Activated T-cell treated with anti-CD3 and anti-CD28 coated beads for 4 hours (primary cell): ENCODE data around the gene KLK6.

ENCODE experiments used
- DNase-seq: peaks from one replicate; pipeline ENCODE4 v3.0.0-alpha.2; 2020

Gene KLK6

GRCh38 chr19:50969413-50969760 lies at the start of gene KLK6:
KLK6 (minus strand) TSS chr19:50969591; CDS start chr19:50968104, 1,487 bp downstream.
- DNase-seq = no peak

DNA sequence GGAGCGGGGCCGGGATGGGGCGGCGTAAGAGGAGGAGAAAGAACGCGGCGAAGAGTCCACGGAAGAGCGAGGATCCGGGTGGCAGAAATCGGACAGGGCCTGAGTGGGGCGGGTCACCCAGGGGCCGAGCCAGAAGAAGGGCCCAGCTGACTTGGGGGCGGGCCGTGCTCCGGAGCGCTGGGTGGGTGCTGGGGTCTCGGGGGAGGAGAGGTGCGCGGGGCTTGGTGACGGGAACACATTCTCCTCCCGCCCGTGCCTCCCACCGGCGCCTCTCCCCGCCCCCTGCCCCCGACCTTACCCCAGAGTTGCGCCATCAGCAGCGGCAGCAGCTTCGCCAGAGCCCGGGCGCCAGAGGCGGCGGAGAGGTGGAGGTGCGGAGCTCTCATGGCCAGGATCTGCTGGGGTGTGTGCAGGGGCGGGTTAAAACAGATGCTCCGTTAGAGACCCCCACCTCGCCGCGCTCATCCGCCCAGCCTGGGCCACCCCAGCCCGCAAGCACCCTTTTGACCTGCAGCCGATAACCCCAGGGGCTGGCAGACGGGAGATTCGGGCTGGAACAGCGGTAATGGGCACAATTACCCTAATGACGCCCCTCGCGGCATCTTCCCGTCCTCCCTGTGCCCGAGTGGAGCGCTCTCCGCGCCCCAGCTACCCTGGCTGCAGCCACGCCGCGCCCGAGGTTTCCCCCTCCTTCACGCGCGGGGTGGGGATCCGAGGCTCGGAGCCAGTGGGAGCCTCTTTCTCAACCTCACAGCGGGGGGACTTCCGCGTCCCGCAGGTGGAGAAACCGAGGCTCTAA lies 49.6 kb upstream of the KLK6 start:
- DNase-seq = no peak

- DNase-seq = peak; percentile 49
Measured at GRCh38 chr19:51016798-51017683, 47.6 kb upstream of the KLK6 start.

DNA sequence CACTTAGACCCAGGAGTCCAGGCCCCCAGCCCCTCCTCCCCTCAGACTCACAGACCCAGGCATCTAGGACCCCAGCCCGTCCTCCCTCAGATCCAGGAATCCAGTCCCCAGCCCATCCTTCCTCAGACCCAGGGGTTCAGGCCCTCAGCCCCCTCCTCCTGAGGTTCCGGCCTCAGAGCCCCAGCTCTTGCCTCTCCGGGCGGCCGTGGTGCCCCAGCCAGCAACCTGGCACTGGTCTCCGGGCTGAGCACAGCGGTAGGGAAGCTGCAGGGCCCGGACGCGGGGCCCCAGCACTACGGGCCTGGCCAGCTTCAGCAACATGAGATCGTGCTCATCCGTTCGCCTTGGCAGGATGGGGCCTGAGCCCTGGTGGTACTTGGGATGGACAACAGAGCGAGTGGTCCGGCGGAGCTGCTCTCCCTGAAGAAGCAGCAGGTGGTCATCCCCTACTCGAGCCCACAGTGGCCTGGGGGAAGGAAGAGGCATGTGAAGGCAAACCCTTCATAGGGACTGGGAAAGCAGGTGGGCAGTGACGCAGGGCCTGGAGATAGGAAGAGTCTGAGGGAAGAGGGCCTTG lies 46.4 kb upstream of the KLK6 start:
- no peak for DNase-seq

DNA sequence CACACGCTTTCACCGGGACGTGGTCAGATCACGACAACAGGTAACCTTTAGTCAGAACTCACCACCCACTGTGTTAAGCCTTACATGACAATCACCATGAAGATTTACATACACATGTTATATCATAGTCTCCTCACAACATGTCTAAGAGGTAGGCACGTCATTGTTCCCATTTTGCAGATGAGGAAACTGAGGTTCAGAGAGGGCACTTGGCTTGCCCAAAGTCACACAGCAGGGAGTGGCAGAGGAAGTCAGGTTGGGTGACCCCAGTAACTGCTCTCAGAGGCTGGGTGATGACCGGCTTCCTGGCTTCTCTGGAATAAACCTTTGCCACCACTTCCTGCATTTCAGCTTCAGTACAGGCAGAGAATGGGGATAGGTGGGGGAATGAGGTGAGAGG lies 44.9 kb upstream of the KLK6 start:
- DNase-seq = no peak

GRCh38 chr19:51012661-51013190 lies 43.3 kb upstream of the KLK6 start:
- DNase-seq = no peak

- no peak for DNase-seq
Measured at GRCh38 chr19:51010066-51010795, 40.8 kb upstream of the KLK6 start.

GRCh38 chr19:51009061-51009891 lies 39.9 kb upstream of the KLK6 start:
- DNase-seq = no peak

GRCh38 chr19:51007488-51007887 lies 38.1 kb upstream of the KLK6 start:
- no peak for DNase-seq

- no peak for DNase-seq
Measured at GRCh38 chr19:51006406-51006805, 37.0 kb upstream of the KLK6 start.

- DNase-seq = no peak
Measured at GRCh38 chr19:51005248-51005647, 35.9 kb upstream of the KLK6 start.

- no peak for DNase-seq
Measured at GRCh38 chr19:51003316-51003715, 33.9 kb upstream of the KLK6 start.

DNA sequence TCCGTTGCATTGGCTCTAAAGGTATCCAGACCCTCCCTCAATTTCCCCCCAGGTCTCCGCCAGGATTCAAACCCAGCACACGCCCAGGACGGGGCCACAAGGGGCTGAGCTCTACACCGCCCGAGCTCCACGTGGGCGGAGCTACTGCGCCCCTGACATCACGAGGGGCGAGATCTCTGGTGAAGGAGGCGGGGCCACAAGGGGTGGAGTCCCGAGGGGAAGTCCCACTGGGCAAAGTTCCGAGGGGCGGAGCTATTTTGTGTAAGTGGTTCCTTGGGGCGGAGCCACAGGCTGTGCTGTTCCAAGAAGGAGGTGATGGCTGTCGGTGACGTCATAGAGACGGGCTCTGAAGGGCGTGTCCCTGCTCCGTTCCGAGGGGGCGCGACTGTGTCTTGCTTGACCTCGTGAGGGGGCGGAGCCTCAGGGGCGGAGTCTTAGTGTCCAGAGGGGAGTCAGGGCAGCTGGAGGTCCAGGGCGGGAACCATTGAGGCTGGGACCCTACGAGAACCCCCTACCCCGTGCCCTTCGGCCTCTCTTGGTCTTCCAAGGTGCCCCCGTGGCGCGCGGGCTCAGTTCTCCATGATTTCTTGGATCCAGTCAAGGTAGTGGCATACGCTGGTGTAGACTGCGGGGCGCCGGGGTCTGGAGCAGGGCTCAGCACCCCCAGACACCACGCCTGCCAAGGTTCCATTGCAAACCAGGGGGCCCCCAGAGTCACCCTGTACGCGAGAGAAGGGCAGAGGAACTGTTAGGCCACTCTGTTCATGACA lies 33.3 kb upstream of the KLK6 start:
- DNase-seq = no peak

GRCh38 chr19:51002089-51002532 lies 32.7 kb upstream of the KLK6 start:
- DNase-seq = no peak

- DNase-seq = no peak
Measured at GRCh38 chr19:51001515-51001914, 32.1 kb upstream of the KLK6 start, which contains the start of gene KLK8. KLK8 (minus strand) TSS chr19:51001604; CDS start chr19:51001167, 437 bp downstream.

DNA sequence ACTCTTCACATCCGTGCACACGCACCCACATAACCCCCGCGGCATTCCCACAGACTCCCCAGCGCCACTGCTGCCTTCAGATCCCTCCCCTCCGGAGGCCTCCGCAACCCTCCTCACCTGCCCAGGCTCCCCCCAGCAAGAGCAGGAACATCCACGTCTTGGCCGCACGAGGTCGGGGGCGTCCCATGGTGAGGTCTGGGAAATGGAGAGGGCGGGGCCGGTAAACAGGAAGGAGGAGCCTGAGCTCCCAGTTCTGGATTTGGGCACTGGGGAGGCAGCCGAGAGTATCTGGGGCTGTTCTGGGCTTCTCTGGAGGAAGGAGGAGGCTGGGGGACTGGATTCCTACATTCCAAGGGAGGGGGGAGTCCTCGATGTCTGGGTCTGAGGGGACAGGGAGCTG lies 31.6 kb upstream of the KLK6 start:
- no peak for DNase-seq

- DNase-seq = no peak
Measured at GRCh38 chr19:51000426-51000825, 31.0 kb upstream of the KLK6 start.

DNA sequence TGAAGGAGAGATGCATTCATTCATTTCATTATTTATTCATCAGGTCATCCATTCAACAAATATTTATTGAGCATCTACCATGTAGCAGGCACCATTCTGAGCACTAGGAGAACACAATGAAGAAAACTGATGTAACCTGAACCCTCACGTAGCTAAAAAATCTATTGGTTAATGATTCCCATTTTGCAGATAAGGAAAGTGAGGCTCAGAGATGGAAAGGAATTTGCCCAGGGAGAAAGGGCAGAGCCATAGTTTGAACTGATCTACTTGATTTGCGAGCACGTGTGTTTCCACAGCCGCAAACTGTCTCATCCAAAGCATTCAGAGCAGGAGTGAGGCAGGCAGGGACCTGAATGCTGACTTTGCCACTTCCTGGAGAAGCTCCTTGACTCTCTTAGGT lies 29.3 kb upstream of the KLK6 start:
- DNase-seq = no peak

DNA sequence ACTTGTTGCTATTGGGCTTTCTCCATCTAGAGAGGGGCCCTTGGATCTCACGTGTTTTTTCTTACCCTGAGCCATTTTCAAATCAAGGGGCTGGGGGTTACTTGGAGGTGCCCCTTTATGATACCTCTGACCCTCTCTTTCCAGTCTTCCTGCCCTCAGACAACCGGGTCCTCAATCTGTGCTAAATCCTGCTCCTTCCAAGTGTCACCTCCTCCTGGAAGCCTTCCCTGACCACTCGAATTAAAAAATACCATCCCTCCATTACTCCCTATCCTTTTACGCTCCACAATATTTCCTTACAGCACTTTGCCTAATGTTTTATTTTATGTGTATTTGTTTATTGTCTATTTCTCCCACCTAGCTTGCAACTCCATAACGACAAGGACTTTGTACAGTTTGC lies 28.7 kb upstream of the KLK6 start:
- no peak for DNase-seq

DNA sequence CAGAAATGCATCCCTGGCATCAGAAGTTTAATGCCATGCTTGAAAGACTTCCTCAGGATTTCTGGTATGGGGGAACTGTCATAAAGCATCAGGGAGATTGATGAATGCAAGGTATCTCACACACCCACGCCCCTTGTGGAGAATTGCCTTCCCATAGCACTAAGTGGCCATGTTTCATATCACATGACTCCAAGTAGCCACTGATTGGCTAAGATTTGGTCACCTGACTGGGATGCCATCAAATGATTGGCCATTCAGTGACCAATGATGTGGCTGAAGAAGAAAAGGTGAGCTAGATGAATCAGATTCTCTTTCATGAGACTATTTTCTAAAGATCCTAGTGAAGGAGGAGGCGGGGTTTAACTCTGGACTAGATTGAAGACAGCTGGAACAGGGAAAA lies 24.7 kb upstream of the KLK6 start:
- DNase-seq = no peak

- DNase-seq = no peak
Measured at GRCh38 chr19:50992666-50993035, 23.3 kb upstream of the KLK6 start.
